BJ (cell line): Measurements from ENCODE around the gene SP3. TPM values are rescaled to one million over a fixed set of nuclear protein-coding genes. Genes with fewer than 3 reads are reported as not detected.

Experiments
- CTCF ChIA-PET: fragments of 350-600 bp; formaldehyde crosslinking; extraction: SDS; loops from one replicate; lab custom pipeline; 2021; ENCODE audit warnings: antibody characterized with exemption, inconsistent platforms; lab: Yijun Ruan, JAX
- POLR2A ChIA-PET: fragments of 300-600 bp; sonication (Branson Sonifier 250); formaldehyde crosslinking; extraction: SDS; loops from one replicate; lab custom pipeline; 2021; ENCODE audit warnings: antibody characterized with exemption; lab: Charles Lee
- DNase-seq: peaks from one replicate; pipeline ENCODE4 v3.0.0-alpha.2; 2011; ENCODE audit warnings: low read depth
- H3K27me3 ChIP-seq: 2 replicates; pipeline ENCODE4 v1.6.0; 2011; ENCODE audit warnings: low read length; ENCODE audit not compliant: control insufficient read depth, insufficient read depth
- H3K36me3 ChIP-seq: 2 replicates; pipeline ENCODE4 v1.5.1; 2011; ENCODE audit warnings: low read length; ENCODE audit not compliant: control insufficient read depth, insufficient read depth
- H3K4me3 ChIP-seq: 2 replicates; pipeline ENCODE4 v1.5.1; 2011; ENCODE audit warnings: low read depth, mild to moderate bottlenecking, control low read depth, low read length
- polyA plus RNA-seq: library from polyadenylated mRNA; depleted of rRNA; stranded (reverse); fragments of >200 nt; gene quantifications from 2 replicates; pipeline ENCODE4 v1.2.3, GENCODE V29; 2011
- TF ChIP-seq, protein P1 (sequence below): IDR thresholded peaks from 2 replicates; pipeline ENCODE4 v1.5.1; 2011; ENCODE audit warnings: low read depth, mild to moderate bottlenecking, control low read depth, inconsistent platforms, low read length, moderate library complexity; ENCODE audit not compliant: insufficient read depth

SP3 gene
- polyA plus RNA-seq, 1 experiment, result 33.2 TPM

GRCh38 chr2:173914055-173914927 is 50.9 kb downstream of the SP3 start:
- Histone ChIP-seq H3K4me3 (no peak overlapping the region), H3K36me3 (peaks cover 2% of the 10 kb centered on the region), H3K27me3 (no peaks in the 10 kb centered on the region)
- DNase-seq, result no peak
- POLR2A ChIA-PET, result interaction anchor here (0.7 kb wide), 1 partner anchor 1927 kb away, joined by 3 read pairs; no protein-coding TSS in a partner anchor
- TF ChIP-seq, protein P1, sequence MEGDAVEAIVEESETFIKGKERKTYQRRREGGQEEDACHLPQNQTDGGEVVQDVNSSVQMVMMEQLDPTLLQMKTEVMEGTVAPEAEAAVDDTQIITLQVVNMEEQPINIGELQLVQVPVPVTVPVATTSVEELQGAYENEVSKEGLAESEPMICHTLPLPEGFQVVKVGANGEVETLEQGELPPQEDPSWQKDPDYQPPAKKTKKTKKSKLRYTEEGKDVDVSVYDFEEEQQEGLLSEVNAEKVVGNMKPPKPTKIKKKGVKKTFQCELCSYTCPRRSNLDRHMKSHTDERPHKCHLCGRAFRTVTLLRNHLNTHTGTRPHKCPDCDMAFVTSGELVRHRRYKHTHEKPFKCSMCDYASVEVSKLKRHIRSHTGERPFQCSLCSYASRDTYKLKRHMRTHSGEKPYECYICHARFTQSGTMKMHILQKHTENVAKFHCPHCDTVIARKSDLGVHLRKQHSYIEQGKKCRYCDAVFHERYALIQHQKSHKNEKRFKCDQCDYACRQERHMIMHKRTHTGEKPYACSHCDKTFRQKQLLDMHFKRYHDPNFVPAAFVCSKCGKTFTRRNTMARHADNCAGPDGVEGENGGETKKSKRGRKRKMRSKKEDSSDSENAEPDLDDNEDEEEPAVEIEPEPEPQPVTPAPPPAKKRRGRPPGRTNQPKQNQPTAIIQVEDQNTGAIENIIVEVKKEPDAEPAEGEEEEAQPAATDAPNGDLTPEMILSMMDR, result no peak
- CTCF ChIA-PET, result interaction anchor here (1.1 kb wide), 1 partner anchor 48 kb away, joined by 3 read pairs; no protein-coding TSS in a partner anchor

DNA sequence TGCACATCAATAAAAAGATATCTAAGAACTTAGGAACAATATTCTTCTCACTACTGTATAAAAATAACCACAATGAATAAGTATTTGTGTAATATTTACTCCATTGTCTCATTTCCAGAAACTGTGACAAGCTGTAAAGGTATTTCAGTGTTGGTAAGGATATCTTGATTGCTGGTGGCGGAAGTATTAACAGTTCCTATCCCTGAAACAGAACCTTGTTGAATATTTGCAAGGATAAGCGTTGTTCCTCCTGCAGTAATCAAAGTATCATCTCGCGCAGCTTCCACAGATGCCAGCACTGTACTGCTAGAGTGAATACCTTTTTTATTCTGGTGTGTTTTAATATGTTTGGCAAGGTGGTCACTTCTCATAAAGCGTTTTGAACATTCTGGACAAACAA is 55.3 kb downstream of the SP3 start:
- Histone ChIP-seq H3K27me3 (no peaks in the 10 kb centered on the region), H3K4me3 (no peak overlapping the region), H3K36me3 (peaks cover 5% of the 10 kb centered on the region)
- ChIA-PET POLR2A (no interaction called here), CTCF (no interaction called here)
- DNase-seq, result no peak
- TF ChIP-seq, protein P1, result no peak

GRCh38 chr2:173906626-173907025 is 58.5 kb downstream of the SP3 start:
- H3K27me3 ChIP-seq, result no peaks in the 10 kb centered on the region
- peaks cover 3% of the 10 kb centered on the region for H3K36me3 ChIP-seq
- ChIA-PET CTCF (no interaction called here), POLR2A (no interaction called here)
- TF ChIP-seq, protein P1, result no peak
- H3K4me3 ChIP-seq, result no peak overlapping the region
- no peak for DNase-seq

- DNase-seq, result no peak
- Histone ChIP-seq H3K36me3 (peaks cover 3% of the 10 kb centered on the region), H3K4me3 (no peak overlapping the region), H3K27me3 (no peaks in the 10 kb centered on the region)
- ChIA-PET POLR2A (no interaction called here), CTCF (no interaction called here)
- TF ChIP-seq, protein P1, result no peak
These were observed 61.4 kb downstream of the SP3 start for GRCh38 chr2:173903601-173904394.

GRCh38 chr2:173898996-173899395 is 66.2 kb downstream of the SP3 start:
- DNase-seq, result no peak
- CTCF ChIA-PET, result interaction anchor here (1.3 kb wide), 1 partner anchor 15 kb away, joined by 5 read pairs; no protein-coding TSS in a partner anchor
- H3K36me3 ChIP-seq, result no peaks in the 10 kb centered on the region; the same call in 1 of the 2 replicates
- POLR2A ChIA-PET, result no interaction called here
- no peak overlapping the region for H3K4me3 ChIP-seq
- no peaks in the 10 kb centered on the region for H3K27me3 ChIP-seq
- TF ChIP-seq, protein P1, result no peak
